Pancreas (tissue), 10 donors: Measurements from ENCODE around the gene EFHC1. TPM values are rescaled to one million over a fixed set of nuclear protein-coding genes. Genes with fewer than 3 reads are reported as not detected.

ENCODE experiments used
- ATAC-seq, 4 donors: fragments of 200-7000 bp; cut with Tn5 transposase; one replicate each; pipeline versions ENCODE4 v1.8.0 to v1.9.1; 2020; ENCODE audit warnings: mild to moderate bottlenecking in 4 of 4, moderate library complexity in 4 of 4
- DNase-seq, 6 donors: peaks; one replicate each; pipeline ENCODE4 v3.0.0-alpha.2; 2020
- FAIRE-seq: peaks from 2 replicates; lab custom pipeline; 2012; peaks lifted over from hg19 to GRCh38; lab: Jason Lieb, UNC
- H3K27ac ChIP-seq, 4 donors: fragments of 200-600 bp; sonication (generic); 1 replicate in 3 of 4; 2 replicates in 1 of 4; pipeline versions ENCODE4 v1.5.0 to v1.8.0; 2020
- H3K27me3 ChIP-seq, 4 donors: fragments of 200-600 bp; one replicate each; pipeline ENCODE4 v1.8.0; 2021
- H3K36me3 ChIP-seq, 3 donors: fragments of 200-600 bp; sonication (generic) in 1 of 3; one replicate each; pipeline versions ENCODE4 v1.5.0 to v1.8.0; 2020 to 2021
- H3K4me1 ChIP-seq, 3 donors: fragments of 200-600 bp; one replicate each; pipeline ENCODE4 v1.8.0; 2021
- H3K4me3 ChIP-seq, 4 donors: fragments of 200-600 bp; sonication (generic) in 2 of 4; one replicate each; pipeline versions ENCODE4 v1.5.0 to v1.8.0; 2020 to 2021
- H3K9me3 ChIP-seq, 4 donors: fragments of 200-600 bp; one replicate each; pipeline ENCODE4 v1.8.0; 2021
- WGBS, 2 donors: extraction: QIAGEN DNeasy Blood & Tissue Kit; methylation state at CpG; one replicate each; pipeline ENCODE4 v1.1.7; 2013; 5-methylcytosine and 5-hydroxymethylcytosine counted together
- intact Hi-C, 3 donors: fragments of 100-400 bp; cut with DNase I; formaldehyde crosslinking; loops; one replicate each; pipeline versions ENCODE4 v1.11.1 to v1.14.2; 2022
- polyA plus RNA-seq, 2 donors: library from polyadenylated mRNA; stranded (reverse); fragments of 200-250 nt; gene quantifications; one replicate each; pipeline ENCODE4 v1.2.3, GENCODE V29; 2013
- total RNA-seq, 6 donors: library from RNA; stranded (reverse); fragmentation: NEBNext Ultra II Directional in 4 of 6; extraction: Animal tissue kit (Norgen Biotek cat#: 25700) in 4 of 6; gene quantifications; one replicate each; pipeline versions ENCODE4 v1.2.1 to v1.2.4, GENCODE V29; 2021 to 2023
- TF ChIP-seq, protein P1 (sequence below), 4 donors: fragments of 200-600 bp; sonication (generic) in 3 of 4; IDR thresholded peaks; one replicate each; pipeline versions ENCODE4 v1.5.0 to v1.8.0; 2021; ENCODE audit warnings: antibody characterized with exemption in 4 of 4
- donor health status: healthy with polysubstance abuse.
- donor health status: DM: no; HTN: no; CAD: no; lungs with moderate emphysema.
- donor health status: DM: no; HTN: no; CAD: no.
- donor health status: control.
- donor health status: control.
- donor health status: Bipolar disorder and iron deficiency.
- donor health status: DM: yes; HTN: yes; CAD: no.
- donor health status: DM: no; HTN: no; CAD: no.
- donor health status: DM: no; HTN: no; CAD: no.
- donor health status: DM: yes; HTN: yes; CAD: no.

EFHC1 gene
- total and polyA plus RNA-seq, 8 donors, result 5.5 to 39.0 (median 10.4) TPM

- ATAC-seq (no peak), DNase-seq (no peak), FAIRE-seq (no peak)
- Histone ChIP-seq H3K36me3 (no peaks in the 10 kb centered on the region), H3K9me3 (no peaks in the 10 kb centered on the region), H3K4me1 (peaks cover 0 to 3% (median 0%) of the 10 kb centered on the region in 3 donors), H3K27me3 (no peaks in the 10 kb centered on the region), H3K27ac (no peak overlapping the region), H3K4me3 (no peak overlapping the region)
- intact Hi-C loops, result loop anchor here in 1 of 3 donors (10.0 kb wide), 1 partner anchor 46 kb away; no protein-coding TSS in a partner anchor
- TF ChIP-seq, protein P1, sequence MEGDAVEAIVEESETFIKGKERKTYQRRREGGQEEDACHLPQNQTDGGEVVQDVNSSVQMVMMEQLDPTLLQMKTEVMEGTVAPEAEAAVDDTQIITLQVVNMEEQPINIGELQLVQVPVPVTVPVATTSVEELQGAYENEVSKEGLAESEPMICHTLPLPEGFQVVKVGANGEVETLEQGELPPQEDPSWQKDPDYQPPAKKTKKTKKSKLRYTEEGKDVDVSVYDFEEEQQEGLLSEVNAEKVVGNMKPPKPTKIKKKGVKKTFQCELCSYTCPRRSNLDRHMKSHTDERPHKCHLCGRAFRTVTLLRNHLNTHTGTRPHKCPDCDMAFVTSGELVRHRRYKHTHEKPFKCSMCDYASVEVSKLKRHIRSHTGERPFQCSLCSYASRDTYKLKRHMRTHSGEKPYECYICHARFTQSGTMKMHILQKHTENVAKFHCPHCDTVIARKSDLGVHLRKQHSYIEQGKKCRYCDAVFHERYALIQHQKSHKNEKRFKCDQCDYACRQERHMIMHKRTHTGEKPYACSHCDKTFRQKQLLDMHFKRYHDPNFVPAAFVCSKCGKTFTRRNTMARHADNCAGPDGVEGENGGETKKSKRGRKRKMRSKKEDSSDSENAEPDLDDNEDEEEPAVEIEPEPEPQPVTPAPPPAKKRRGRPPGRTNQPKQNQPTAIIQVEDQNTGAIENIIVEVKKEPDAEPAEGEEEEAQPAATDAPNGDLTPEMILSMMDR (IDR thresholded peaks at IDR 0.05), result no peak
- WGBS, 2 donors, result 35 to 60% methylated on average over 5 of the region's 5 CpGs
These were observed 140.3 kb downstream of the EFHC1 start for GRCh38 chr6:52560462-52560861.

- Histone ChIP-seq H3K27me3 (no peaks in the 10 kb centered on the region), H3K36me3 (no peaks in the 10 kb centered on the region), H3K9me3 (no peaks in the 10 kb centered on the region), H3K27ac (no peak overlapping the region), H3K4me3 (no peak overlapping the region), H3K4me1 (peaks cover 0 to 3% (median 0%) of the 10 kb centered on the region in 3 donors)
- TF ChIP-seq, protein P1 (IDR thresholded peaks at IDR 0.05), result no peak
- intact Hi-C loops, result loop anchor here in 1 of 3 donors (10.0 kb wide), 1 partner anchor 48 kb away; no protein-coding TSS in a partner anchor
- no peak for DNase-seq
- FAIRE-seq, result no peak
- WGBS, 2 donors, result 7 to 8% methylated on average over 3 of the region's 3 CpGs
- no peak for ATAC-seq
These were observed 142.8 kb downstream of the EFHC1 start for GRCh38 chr6:52562911-52563310.

DNA sequence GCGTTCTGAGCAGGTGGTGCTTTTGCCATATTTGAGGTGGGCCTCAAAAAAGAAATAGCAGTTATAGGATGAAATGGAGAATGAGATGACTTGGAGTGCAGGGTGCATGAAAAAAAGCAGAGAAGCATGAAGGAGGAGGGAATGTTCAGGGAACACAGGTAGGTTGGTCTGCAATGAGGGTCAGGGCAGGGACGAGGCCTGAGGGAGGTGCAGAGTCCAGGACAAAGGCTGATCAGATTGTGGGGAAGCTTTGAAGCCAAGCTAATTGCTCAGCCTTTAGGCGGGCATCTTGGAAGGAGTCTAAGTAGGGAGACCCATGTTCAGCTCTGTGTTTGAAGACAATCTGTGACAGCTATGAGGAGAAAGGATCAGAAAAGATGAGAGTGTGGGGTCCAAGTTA, 144.7 kb downstream of the EFHC1 start:
- ATAC-seq (no peak), DNase-seq (no peak), FAIRE-seq (no peak)
- TF ChIP-seq, protein P1 (IDR thresholded peaks at IDR 0.05), result no peak
- Histone ChIP-seq H3K9me3 (no peaks in the 10 kb centered on the region), H3K36me3 (no peaks in the 10 kb centered on the region), H3K4me3 (no peak overlapping the region), H3K27me3 (no peaks in the 10 kb centered on the region), H3K4me1 (peaks cover 0 to 3% (median 0%) of the 10 kb centered on the region in 3 donors), H3K27ac (no peak overlapping the region)
- 82 to 87% methylated on average over 3 of the region's 3 CpGs for WGBS, 2 donors
- intact Hi-C loops, result loop anchor here in 1 of 3 donors (10.0 kb wide), 1 partner anchor 50 kb away; no protein-coding TSS in a partner anchor

DNA sequence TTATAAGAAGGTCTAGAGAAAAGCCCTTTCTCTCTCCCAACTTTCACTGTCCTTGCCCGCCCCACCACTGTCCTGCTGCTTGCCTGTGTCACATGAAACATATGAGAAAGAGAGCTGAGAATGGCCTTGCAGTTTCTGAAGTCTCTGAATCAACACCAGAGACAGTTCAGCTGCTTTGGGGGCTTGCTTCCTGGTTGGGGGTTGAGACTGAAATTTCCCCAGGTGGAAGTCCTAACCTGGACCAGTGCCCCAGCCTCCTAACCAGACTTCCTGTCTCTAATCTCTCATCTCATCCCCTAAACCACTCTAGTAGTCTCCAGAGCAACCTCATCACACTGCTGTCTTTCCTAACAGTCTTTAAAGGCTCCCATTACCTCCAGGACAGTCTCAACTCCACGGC, 146.1 kb downstream of the EFHC1 start:
- intact Hi-C loops, result loop anchor here in 1 of 3 donors (10.0 kb wide), 1 partner anchor 51 kb away; no protein-coding TSS in a partner anchor
- no peak for DNase-seq
- TF ChIP-seq, protein P1 (IDR thresholded peaks at IDR 0.05), result no peak
- no peaks in the 10 kb centered on the region for H3K36me3 ChIP-seq
- H3K4me1 ChIP-seq, result peaks cover 0 to 3% (median 0%) of the 10 kb centered on the region in 3 donors
- no peak for FAIRE-seq
- no peaks in the 10 kb centered on the region for H3K27me3 ChIP-seq
- WGBS, 2 donors, result 87 to 90% methylated on average over 2 of the region's 2 CpGs
- peak overlapping the region in 1 of 4 donors; percentile 28 for H3K27ac ChIP-seq
- H3K4me3 ChIP-seq, result no peak overlapping the region
- H3K9me3 ChIP-seq, result no peaks in the 10 kb centered on the region
- ATAC-seq, result no peak

DNA sequence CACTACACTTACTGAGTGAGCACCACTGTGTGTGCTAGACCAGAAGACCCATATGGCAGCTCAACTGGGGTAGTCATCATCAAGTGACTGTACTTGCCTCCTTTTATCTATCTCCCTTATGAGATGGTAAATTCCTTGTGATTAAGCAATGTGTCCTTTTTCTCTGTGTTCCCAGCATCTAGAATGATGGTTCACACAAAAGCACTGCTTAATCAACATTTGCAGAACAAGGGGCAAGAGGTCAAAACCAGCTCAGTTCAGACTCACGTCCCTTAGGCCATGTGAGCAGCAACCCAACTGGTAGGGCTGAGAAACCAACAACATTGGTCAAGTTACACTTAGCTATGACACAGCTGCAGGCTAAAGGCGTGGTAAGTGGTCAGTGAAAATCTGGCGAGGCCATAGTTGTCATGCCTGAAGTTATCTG, 146.7 kb downstream of the EFHC1 start:
- peaks cover 0 to 3% (median 0%) of the 10 kb centered on the region in 3 donors for H3K4me1 ChIP-seq
- TF ChIP-seq, protein P1 (IDR thresholded peaks at IDR 0.05), result no peak
- no peaks in the 10 kb centered on the region for H3K36me3 ChIP-seq
- no peak overlapping the region for H3K4me3 ChIP-seq
- intact Hi-C loops, result loop anchor here in 1 of 3 donors (10.0 kb wide), 1 partner anchor 52 kb away; no protein-coding TSS in a partner anchor
- no peak overlapping the region for H3K27ac ChIP-seq
- FAIRE-seq, result no peak
- 64 to 88% methylated on average over 3 of the region's 3 CpGs for WGBS, 2 donors
- ATAC-seq, result peak in 2 of 4 donors; percentile 31 to 39
- H3K9me3 ChIP-seq, result no peaks in the 10 kb centered on the region
- no peak for DNase-seq
- no peaks in the 10 kb centered on the region for H3K27me3 ChIP-seq
